GM04503 (cell line): Measurements from ENCODE around the gene FABP6.
"Not testable (repeated sequence)": the region's sequence is repeated elsewhere in the genome, so short reads cannot be mapped to it uniquely, and the experiment has no call there.

ENCODE experiments used
- DNase-seq: peaks from one replicate; pipeline ENCODE4 v3.0.0-alpha.2; 2012; ENCODE audit warnings: low read depth

FABP6 gene, protein sequence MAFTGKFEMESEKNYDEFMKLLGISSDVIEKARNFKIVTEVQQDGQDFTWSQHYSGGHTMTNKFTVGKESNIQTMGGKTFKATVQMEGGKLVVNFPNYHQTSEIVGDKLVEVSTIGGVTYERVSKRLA

GRCh38 chr5:160229190-160229742 lies at the start of gene FABP6:
FABP6 (plus strand) TSS chr5:160229506; CDS start chr5:160229558, 52 bp downstream.
- DNase-seq: no peak

GRCh38 chr5:160180931-160181330 lies 48.4 kb upstream of the FABP6 start:
- no peak for DNase-seq

GRCh38 chr5:160181965-160182622 lies 47.2 kb upstream of the FABP6 start:
- no peak for DNase-seq

DNA sequence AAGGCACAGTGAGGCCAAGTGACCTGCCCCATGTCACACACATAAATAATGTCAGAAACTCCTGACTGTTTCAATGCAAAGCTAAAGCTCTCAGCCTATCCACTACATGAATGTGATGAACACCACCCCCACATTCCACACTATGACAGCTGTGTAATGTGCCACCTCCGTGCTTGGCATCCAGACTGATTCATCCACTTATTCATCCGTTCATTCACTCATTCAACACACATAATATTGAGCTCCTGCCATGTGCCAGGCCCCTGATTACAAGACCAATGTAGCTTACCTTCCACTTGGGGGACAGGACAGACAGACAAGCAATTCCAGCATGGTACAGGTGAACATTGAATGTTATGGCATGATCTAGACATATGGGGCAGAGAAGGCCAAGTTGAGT lies 46.2 kb upstream of the FABP6 start:
- no peak for DNase-seq

GRCh38 chr5:160185626-160186360 lies 43.5 kb upstream of the FABP6 start:
- DNase-seq: no peak

DNA sequence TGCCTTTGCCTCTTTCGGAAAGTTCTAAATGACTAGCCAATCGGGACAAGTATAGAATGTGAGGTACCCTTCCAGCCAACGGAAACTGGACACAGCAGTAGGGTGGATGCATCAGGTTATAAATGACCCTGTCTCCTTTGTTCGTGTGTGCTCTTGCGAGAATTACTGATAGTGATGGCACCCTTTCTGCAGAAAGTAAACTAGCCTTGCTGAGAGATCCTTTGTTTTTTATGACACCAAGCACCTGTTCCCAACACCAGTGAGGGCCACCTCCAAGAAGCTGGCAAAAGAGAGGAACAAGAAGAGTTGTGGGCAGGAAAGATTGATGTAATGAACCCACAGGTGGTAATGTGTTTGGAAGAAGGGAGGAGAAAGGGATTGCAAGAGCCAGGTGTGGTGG lies 42.8 kb upstream of the FABP6 start:
- no peak for DNase-seq

DNA sequence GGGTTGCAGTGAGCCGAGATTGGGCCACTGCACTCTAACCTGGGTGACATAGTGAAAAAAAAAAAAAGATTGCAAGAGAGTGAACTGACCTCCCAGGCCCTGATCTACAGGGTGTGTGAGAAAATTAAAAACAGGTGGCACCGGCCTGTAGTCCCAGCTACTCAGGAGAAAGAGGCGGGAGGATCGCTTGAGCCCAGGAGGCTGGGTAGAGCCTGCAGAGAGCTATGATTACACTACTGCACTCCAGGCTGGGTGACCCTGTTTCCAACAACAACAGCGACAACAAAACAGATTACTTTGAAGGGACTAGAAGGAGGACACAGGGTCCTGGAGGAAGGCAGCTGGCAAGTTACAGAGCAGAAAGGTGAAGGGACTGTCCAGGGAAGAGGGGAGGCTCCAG lies 42.2 kb upstream of the FABP6 start:
- no peak for DNase-seq

DNA sequence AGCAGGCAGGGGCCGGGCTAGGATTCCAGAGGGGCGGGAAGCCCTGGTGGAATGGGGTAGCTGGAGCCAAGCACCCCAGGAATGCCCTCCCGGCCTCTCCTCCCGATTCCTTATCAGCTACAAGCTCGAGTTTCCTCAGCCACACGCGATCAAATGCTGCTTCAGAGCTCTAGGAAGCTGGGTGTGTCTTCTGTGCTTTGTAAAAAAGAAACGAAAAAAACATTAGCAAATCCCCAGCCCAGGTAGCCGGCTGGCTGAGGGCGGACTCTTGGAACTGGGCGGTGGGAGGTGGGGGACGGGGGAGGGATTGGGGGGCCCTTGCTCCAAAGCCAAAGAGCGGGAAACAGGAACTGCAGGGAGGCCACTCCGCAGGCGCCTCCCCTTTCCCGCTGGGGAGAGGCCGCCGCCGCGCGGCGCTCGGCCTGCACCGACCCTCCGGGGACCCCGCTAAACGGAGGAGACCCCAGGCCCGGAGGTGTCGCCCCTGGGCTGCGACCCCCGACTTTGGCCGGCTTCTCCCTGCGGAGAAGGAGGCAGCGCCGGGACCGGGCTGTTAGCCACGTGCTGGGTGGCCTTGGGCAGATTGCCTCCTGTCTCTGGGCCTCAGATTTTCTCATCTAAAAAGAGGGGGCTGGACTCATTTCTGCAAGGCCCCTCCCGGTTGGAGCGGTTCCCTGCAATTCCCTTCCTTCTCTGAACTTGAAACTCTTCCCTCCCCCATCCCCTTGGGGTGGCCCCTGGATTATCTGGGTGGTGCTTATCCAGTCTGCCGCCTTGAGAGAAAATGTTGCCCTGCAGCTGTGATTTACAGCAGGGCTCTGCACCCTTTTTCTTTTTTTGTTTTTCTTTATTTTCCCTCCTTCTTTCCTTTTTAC lies 40.9 kb upstream of the FABP6 start:
- DNase-seq: no peak

GRCh38 chr5:160192424-160192823 lies 36.9 kb upstream of the FABP6 start:
- no peak for DNase-seq

DNA sequence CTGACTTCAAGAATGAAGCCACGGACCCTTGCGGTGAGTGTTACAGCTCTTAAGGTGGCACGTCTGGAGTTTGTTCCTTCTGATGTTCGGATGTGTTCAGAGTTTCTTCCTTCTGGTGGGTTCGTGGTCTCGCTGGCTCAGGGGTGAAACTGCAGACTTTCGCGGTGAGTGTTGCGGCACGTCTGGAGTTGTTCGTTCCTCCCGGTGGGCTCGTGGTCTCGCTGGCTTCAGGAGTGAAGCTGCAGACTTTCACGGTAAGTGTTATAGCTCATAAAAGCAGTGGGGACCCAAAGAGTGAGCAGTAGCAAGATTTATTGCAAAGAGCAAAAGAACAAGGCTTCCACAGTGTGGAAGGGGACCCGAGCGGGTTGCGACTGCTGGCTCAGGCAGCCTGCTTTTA lies 36.2 kb upstream of the FABP6 start:
- not testable (repeated sequence) for DNase-seq

DNA sequence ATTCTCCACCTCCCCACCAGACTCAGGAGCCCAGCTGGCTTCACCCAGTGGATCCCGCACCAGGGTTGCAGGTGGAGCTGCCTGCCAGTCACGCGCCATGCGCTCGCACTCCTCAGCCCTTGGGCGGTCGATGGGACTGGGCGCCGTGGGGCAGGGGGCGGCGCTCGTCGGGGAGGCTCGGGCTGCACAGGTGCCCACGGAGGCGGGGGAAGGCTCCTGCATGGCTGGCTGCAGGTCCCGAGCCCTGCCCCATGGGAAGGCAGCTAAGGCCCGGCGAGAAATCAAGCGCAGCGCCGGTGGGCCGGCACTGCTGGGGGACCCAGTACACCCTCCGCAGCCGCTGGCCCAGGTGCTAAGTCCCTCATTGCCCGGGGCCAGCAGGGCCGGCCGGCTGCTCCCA lies 35.5 kb upstream of the FABP6 start:
- not testable (repeated sequence) for DNase-seq

GRCh38 chr5:160197341-160198144 lies 31.8 kb upstream of the FABP6 start:
- DNase-seq: no peak

DNA sequence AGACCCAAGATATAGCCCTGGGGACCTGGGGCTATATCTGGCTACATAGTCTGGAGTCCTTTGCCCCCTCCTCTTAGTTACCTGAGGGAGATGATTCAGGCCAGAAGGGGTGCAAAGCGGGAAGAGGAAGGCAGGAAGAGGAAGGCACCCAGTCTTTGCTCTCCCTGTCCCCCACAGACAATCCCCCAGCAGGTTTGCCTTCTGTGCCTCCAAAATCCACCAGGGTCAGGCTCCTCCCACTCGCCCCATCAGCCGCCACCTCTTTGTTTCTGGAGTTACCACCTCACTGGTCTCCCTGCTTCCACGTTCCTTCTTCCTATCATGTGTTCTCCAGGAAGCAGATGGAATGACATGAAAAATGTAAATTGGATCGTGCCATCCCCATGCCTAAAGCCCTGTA lies 31.2 kb upstream of the FABP6 start:
- DNase-seq: no peak

GRCh38 chr5:160198841-160199409 lies 30.4 kb upstream of the FABP6 start:
- DNase-seq: no peak

DNA sequence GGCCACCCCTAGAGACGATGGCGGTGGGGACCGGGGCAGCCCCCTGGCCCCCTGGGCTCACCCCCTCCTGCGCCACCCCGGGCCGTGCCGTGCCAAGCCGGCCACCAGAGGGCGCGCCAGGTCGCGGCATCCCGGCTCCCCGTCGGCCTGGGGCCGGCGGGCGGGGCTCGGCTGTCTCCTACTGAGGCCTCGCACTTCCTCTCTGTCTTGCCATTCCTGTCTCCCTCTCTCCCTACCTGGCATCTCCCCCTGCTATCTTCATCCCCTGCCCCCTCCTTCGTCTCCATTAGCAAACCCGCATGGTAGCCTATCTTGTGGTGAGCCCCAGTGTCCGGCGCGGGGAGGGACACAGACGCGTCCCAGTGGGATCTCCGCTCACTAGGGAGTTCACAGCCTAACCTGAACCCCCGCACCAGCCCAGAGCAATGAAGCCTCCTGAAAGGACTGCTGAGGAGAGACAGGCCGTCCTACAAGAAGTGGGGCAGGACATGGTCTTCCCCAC lies 29.8 kb upstream of the FABP6 start:
- no peak for DNase-seq

GRCh38 chr5:160207061-160207460 lies 22.2 kb upstream of the FABP6 start:
- no peak for DNase-seq

DNA sequence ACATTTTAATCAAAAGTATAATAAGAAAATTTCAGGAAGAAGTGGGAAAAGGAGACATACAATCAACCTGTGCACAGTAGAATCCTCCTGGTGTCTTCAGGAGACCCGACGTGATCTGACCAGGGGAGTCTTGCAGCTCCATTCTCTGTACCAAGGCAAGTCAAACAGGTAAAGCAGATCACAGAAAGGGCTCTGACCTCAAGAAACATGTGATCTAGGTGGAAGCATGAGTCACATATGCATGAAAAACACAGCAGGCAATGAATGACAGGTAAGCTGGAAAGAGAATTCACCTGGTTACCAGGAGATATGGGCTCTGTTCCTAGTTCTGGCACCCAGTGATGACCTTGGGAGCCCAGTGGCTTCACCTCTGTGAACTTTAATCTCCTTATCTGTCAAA lies 19.4 kb upstream of the FABP6 start:
- no peak for DNase-seq

DNA sequence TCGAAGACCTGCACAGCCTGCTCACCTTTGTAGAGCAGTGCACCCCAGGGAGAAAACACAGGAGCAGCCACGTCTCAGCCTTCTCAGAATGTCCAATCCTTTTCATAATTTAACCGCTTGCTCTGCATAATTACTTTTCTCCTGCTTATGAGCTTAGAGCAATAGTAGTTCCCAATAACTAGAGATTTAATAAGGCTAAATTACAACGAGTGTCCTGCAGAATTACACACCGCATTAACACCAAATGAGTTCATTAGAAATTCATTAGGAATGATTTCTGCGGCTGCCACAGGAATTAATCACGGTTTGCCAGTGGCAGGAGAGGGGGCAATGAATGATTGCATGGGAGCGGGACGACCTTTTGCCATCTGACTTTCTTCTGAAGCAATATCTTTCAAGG lies 18.7 kb upstream of the FABP6 start:
- no peak for DNase-seq

- DNase-seq: no peak
Observed at GRCh38 chr5:160211352-160211751, 18.0 kb upstream of the FABP6 start.

- DNase-seq: no peak
Observed at GRCh38 chr5:160213537-160213936, 15.8 kb upstream of the FABP6 start.

GRCh38 chr5:160219356-160219755 lies 9.9 kb upstream of the FABP6 start:
- DNase-seq: no peak
